Hepatocyte (in vitro differentiated cells): ENCODE data around the gene SLC12A4.

Experiments
- CTCF ChIP-seq: fragments of 200-600 bp; sonication (generic); IDR thresholded peaks from 2 replicates; pipeline ENCODE4 v1.5.1; 2016; ENCODE audit warnings: antibody characterized with exemption, mild to moderate bottlenecking; ENCODE audit not compliant: poor library complexity
- EZH2 ChIP-seq: fragments of 200-600 bp; sonication (generic); IDR thresholded peaks from 2 replicates; pipeline ENCODE4 v1.6.1; 2016; ENCODE audit warnings: antibody characterized with exemption, mild to moderate bottlenecking, borderline replicate concordance
- EZH2phosphoT487 ChIP-seq: fragments of 200-600 bp; sonication (generic); IDR thresholded peaks from one replicate; pipeline ENCODE4 v1.6.1; 2018; ENCODE audit warnings: antibody characterized with exemption, mild to moderate bottlenecking, low read depth, moderate library complexity; ENCODE audit not compliant: unreplicated experiment, severe bottlenecking

DNA sequence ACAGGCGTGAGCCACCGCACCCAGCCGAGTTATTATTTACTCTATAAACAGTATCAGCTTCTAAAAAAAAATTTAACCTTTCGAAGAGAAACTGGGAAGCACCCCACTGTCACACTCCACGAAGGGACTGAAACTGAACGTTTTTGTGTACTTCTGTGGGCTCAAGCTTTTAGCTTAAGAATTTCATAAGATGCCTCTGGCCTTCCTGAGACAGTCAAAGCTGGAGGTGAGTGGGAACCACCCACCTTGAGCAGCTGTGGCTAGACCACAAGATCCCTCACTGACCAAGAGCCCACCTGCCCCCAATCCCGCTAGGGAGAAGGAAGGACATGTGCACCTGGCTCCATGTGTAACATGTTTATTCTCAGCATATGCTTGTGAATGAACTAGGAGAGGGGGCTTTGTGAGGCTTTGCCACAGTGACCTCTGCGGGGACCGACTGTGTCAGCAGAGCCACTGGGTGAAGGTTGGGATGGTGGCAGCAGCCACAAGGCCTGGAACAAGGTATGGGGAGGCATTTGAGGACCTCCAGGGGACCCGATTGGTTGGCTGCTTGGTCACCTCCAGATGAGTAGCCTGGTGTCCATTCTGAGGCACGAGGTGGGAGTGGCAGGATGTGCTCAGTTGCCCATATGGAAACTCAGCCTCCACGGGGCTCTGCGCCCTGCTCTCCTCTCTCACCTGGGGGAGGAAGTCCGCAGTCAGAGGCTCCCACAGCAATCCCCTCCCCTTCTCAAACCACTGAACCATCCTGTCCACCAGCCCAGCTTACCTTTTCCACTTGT is 7.1 kb upstream of the SLC12A4 start:
- TF ChIP-seq CTCF (no peak), EZH2phosphoT487 (no peak), EZH2 (no peak)
